ENCODE results near the gene RER1.

The RER1 gene

DNA sequence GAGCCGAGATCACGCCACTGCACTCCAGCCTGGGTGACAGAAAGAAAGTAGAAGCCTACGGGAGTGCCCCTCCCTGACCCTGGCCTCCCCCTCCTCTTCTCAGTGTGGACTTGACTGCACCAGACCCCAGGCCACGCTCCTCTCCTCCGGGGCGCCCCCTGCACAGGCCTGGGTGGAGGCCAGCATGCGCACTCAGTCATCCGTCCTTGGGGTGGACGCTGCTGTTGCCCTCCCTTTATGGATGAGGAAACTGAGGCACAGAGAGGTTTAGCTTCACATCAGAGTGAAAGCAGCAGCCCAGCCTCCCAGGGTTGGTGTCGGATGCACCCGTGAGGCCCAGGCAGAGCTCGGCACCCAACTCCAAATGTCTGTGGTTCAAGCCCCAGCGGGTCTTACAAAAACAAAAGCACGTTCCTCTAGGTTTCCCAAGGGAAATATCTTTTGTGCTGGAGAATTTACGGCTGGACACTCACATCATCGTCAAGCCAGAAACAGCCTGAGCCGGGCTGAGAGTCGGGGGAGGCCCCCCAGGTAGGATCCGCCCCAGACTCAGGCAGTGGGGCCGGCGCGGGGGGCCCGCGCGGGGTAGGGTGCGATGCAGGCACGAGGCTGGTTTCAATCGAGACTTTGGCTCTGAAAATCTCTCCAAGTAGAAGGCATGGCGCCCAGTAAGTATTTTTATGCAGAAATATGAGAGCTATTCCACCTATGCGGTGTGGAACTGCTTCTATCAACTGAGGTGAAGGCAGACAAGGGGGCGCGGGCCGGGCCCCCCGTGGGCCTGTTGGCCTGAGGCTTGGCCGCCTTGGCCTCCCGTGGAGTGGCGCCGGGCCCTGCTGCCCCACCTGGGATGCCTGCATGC is 36.9 kb upstream of the RER1 start:
- no peak for DNase-seq

DNA sequence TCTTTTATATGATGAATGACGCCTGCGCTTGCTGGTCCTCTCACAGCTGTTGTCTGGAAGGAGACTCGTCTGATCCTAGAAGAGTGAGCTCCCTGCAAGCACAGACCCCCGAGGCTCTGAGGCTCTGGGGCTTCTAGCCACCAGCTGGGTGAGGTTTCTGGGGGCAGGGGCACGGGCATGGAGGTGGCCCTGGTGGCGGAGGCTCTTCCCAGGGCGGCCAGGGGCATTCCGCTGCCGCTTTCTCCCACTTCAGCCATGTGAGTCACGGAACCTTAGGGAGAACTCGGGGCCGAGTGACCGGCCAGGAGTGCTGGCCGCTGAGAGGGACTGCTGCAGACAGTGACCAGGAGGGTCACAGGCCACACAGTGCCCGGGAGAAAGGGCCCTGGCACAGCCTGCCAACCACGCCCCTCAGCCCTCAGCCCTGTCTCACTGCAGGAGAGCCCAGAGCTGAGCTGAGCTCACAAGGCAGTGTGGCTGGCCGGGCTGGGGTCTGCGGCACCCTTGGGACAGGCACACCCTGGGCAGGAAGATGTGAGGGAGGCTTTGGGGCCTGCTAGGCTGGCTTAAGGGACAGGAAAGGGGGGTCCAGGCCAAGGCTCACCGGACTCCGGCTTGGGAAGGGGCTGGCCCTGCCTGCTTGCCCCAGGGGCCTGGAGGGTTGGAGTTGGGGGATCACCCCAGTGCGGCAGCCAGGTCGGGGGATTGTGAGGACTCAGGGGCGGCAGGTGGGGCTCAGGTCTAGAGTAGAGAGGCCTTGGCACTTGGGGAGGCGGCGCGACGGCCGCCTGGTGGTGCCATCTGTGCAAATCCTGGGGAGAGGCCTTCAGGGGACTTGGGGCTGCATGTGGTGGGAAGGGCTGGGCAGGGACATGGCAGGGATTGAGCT is 36.0 kb upstream of the RER1 start:
- no peak for DNase-seq

- DNase-seq, result no peak
Observed at GRCh38 chr1:2356401-2356800, 35.2 kb upstream of the RER1 start.

DNA sequence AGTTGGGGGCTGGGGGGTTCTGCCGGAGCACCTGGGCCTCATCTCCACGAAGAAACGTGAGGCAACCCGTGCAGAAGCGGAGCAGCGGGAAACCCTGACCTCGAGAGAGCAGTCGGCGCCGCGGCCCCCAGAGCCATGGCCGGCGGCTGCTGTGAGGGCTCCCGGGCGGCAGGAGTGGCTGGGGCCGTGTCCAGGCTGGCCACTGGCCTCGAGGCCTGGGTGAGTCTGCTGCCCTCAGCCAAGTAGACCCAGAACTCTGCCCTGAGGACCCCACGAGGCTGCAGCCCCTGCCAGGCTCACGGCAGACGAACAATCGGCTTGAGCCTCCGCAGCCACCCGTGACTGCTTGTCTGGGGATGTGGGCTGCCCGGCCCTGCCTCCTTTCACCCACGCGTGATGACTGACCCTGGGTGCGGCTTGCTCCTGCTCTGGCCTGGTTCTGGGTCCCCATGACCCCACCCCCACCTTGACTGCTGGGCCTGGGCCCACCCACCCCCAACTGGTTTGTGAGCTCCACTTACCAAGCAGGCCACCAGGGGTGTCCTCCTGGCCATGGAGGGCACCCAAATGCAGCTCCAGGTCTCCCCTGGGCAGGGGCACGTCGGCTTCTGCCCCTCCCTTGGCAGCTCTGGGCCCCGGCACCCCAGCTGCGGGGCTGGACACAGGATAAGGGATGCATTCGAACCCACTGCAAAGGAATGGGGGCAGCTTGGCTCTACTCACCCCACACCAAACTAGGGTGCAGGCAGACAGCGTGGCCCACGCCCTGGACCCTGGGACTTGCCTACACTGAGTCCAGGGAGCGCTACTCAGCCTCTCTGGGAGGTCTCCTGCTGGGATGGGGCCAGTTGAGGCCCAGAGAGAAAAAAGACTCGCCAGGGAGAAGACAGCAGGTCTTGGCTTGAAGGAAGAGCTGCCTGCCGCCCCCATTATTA is 34.5 kb upstream of the RER1 start:
- DNase-seq, result no peak

GRCh38 chr1:2358072-2358471 is 33.6 kb upstream of the RER1 start:
- no peak for DNase-seq

- DNase-seq, result no peak
Observed at GRCh38 chr1:2358651-2359640, 32.7 kb upstream of the RER1 start.

DNA sequence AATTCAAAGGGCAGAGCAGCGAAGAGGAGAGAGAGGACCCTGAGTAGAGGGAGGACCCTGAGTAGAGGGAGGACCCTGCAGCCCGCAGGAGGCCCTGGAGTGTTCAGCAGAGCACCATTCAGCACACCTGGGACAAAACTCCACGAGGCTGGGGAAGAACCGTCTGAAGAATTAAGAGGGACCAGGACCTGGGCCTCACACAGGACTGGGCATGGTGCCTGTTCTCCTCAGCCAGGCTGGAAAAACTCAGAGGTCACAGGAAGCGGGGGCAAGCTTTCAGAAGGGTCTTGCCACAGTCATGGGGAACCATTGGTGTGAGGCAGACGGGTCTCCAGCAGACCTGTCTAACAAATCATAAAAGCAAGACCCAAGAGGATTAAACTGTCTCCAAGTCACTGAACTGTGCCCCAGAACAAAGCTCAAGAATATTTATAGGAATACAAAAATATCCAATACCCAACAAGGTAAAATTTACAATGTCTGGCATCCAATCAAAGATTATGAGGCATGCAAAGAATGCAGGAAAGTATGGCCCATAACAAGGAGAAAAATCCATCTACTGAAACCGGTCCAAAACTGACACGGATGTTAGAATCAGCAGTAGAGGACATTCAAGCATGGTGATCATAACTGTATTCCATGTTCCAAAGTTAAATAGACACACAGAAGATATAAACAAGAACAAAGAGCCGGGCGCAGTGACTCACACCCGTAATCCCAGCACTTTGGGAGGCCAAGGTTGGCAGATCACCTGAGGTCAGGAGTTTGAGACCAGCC is 30.9 kb upstream of the RER1 start:
- no peak for DNase-seq

GRCh38 chr1:2363847-2364513 is 27.7 kb upstream of the RER1 start:
- DNase-seq, result no peak

- DNase-seq, result no peak
Observed at GRCh38 chr1:2368053-2368744, 23.4 kb upstream of the RER1 start.

- no peak for DNase-seq
Observed at GRCh38 chr1:2372551-2373490, 18.8 kb upstream of the RER1 start.

- no peak for DNase-seq
Observed at GRCh38 chr1:2373551-2374251, 17.9 kb upstream of the RER1 start.

DNA sequence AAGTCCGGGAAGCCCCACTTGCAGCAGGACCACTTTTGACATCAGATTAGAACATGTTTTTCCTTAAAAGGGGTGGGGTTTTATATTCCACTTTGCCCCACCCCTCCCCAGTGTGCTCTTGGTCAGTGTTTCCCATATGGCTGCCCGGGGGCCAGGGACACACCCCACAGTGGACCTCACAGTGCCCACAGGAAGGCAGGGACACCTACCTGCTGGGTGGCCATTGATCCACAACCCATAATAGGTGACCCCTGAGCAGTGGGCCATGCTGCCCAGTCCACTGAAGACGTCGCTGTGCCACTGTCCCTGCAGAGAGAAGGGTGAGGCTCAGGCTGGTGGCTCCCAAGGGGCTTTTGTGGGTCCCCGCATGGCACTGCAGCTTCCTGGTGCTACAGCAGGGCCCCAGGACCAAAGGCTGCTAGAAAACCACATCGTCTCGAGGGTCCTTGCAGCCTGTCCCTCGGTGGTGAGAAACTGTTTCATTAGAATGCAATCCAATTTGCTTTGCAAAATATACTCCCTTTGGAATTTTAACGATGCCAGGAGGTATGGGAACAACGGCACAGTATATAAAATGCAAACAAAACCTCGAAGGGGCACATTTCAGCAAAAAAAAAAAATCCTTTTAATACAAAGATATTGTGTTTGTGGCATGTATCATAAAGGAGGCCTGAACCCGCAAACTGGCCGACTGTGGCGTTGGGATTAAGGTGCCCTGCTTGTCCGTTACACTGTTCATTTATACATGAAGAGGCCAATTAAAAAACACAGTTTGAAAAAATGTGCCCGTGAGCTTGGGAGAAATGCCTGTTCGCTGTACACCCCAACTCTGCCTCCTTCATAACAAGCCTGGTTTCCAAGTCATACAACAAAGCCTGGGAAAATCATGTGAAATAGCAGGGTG is 17.1 kb upstream of the RER1 start:
- DNase-seq, result no peak

GRCh38 chr1:2375246-2375922 is 16.3 kb upstream of the RER1 start:
- DNase-seq, result no peak

DNA sequence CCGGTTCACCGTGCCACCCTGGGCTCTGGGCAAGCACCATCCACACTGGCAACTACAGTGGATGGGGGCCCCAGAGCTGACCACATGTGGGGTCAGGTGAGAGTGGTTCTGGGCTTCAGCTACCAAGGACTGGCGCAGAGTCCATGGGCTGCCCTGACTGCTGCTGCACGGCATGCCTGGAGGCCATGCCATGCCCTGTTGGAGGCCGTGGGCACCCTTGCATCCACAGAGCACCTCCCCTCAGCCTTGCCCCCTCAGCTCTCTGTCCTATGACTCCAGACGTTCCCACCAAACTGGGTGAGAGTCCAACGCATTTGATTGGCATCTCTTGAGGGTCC is 15.7 kb upstream of the RER1 start:
- DNase-seq, result no peak

DNA sequence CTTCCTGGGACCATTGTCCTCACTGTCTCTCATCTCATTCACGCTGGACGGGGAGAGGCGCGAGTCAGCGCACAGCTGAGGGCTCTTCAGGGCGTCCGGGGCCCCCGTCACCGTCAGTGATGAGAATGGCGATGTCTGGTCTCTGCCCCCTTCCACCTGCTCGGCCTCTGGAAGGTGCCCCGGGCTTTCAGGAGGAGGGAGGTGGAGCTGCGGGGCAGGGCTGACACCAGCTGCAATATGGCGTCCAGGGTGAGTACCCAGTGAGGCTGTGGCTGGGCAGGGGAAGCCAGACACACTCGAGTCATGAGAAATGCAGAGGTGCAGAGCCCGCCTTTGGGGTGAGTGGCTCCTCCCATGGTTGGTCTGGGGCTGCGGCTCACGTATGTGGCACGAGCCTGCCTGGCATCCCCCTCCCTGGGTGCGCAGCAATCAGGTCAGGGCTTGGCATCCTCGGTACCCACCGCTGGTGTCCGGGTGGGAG is 15.3 kb upstream of the RER1 start:
- DNase-seq, result no peak
